Endometrium (tissue), 2 donors: ENCODE data around the gene GAB2.

Source experiments
- FAIRE-seq: peaks from 2 replicates; lab custom pipeline; 2012; peaks lifted over from hg19 to GRCh38; lab: Jason Lieb, UNC
- donor health status: control.
- donor health status: control.

Gene GAB2

GRCh38 chr11:78219493-78220217 lies 198.0 kb downstream of the GAB2 start:
- FAIRE-seq: no peak

- no peak for FAIRE-seq
Measured at GRCh38 chr11:78218707-78219492, 198.7 kb downstream of the GAB2 start.

- no peak for FAIRE-seq
Measured at GRCh38 chr11:78217650-78218541, 199.7 kb downstream of the GAB2 start.

GRCh38 chr11:78216571-78217287 lies 200.9 kb downstream of the GAB2 start:
- FAIRE-seq: no peak

GRCh38 chr11:78216021-78216420 lies 201.6 kb downstream of the GAB2 start:
- no peak for FAIRE-seq

- no peak for FAIRE-seq
Measured at GRCh38 chr11:78214331-78215194, 203.1 kb downstream of the GAB2 start.

- FAIRE-seq: no peak
Measured at GRCh38 chr11:78213526-78214330, 203.9 kb downstream of the GAB2 start.

- no peak for FAIRE-seq
Measured at GRCh38 chr11:78212586-78213371, 204.8 kb downstream of the GAB2 start.

- no peak for FAIRE-seq
Measured at GRCh38 chr11:78211565-78211964, 206.1 kb downstream of the GAB2 start.

GRCh38 chr11:78210000-78210608 lies 207.5 kb downstream of the GAB2 start:
- no peak for FAIRE-seq

- FAIRE-seq: no peak
Measured at GRCh38 chr11:78209478-78209877, 208.1 kb downstream of the GAB2 start.

- no peak for FAIRE-seq
Measured at GRCh38 chr11:78208257-78209165, 209.1 kb downstream of the GAB2 start.

- FAIRE-seq: no peak
Measured at GRCh38 chr11:78207532-78208256, 209.9 kb downstream of the GAB2 start.

GRCh38 chr11:78205691-78206090 lies 211.9 kb downstream of the GAB2 start:
- FAIRE-seq: no peak

GRCh38 chr11:78205256-78205655 lies 212.4 kb downstream of the GAB2 start:
- FAIRE-seq: no peak

- no peak for FAIRE-seq
Measured at GRCh38 chr11:78203184-78203583, 214.4 kb downstream of the GAB2 start.

- no peak for FAIRE-seq
Measured at GRCh38 chr11:78202733-78203167, 214.9 kb downstream of the GAB2 start.
